HCEC 1CT (cell line): ENCODE results near the gene PRKN.
A peak's percentile ranks its signal among the peaks of the same experiment; 100 is the strongest.

Source experiments
- DNase-seq: peaks from one replicate; pipeline ENCODE4 v3.0.0-alpha.2; 2017

PRKN gene

DNA sequence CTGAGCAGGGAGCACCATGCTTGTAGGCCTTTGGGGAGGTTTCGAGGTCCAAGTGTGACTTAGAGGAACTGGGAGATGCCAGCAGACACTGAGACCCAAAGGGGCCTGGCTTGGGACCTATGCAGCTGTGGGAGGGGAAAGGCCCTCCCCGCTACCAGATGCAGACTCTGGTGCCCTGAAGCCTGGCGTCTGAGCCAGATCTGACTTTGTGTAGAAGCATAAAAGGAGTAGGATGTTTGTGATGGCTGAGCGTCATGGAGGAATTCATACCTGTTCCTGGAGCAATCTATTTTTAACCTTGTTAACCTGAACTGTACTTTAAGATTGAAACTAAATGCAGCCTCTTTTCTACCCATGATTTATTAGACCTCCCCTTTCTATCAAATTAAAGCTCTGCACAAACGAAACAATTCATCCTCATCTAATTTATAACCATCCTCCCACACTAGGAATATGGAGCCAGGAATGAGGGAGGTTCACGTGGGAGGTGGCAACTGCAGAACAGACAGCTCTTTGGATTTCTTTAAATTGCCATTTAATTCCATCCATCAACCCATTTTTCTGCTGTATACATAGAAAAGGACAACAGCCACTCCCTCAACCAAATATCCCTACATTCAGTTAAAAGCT lies 1281.2 kb downstream of the PRKN start:
- no peak for DNase-seq

- no peak for DNase-seq
Measured at GRCh38 chr6:161445021-161445799, 1282.4 kb downstream of the PRKN start.

DNA sequence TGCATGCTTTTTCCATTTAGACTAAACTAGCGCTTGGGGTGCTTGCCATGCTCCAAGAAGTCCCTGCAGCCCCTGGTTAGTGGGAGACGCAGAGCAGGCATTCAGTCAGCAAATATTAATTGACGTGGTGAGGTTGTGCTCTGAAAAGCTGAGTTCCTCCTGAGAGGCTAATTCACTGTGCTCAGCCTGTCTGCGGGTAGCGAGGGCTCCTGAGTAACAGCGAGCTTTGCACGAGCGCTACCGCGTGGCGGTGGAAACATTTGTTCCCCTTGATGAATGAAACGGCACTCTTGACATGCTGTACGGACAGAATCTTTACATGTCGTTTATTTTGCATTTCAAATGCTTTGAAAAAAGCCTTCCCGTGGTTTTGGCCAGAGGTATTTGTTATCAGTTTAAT lies 1283.1 kb downstream of the PRKN start:
- DNase-seq: no peak

GRCh38 chr6:161443848-161444247 lies 1283.7 kb downstream of the PRKN start:
- DNase-seq: no peak

GRCh38 chr6:161442420-161442819 lies 1285.1 kb downstream of the PRKN start:
- DNase-seq: no peak

- DNase-seq: no peak
Measured at GRCh38 chr6:161440299-161440698, 1287.3 kb downstream of the PRKN start.

- DNase-seq: peak; percentile 92
Measured at GRCh38 chr6:161439093-161439492, 1288.5 kb downstream of the PRKN start.

GRCh38 chr6:161438430-161439030 lies 1289.0 kb downstream of the PRKN start:
- no peak for DNase-seq

DNA sequence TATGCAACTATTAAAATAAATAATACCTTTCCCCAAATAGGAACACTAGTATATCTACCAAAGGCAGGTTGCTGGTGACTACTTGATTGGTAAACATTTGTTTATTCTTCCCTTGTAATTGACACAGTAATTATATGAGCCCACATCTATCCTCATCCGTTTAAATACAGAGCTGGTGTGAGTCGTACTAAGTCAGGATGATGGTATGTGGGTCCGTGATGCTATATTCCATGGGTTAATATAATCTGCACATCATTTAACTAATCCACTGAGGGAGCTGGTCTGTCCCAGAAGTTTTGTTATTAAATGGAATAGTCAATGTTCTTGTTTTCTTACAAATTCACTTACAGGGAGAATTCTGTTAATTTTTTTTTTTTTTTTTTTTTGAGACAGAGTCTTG lies 1289.7 kb downstream of the PRKN start:
- peak; percentile 65 for DNase-seq

GRCh38 chr6:161436106-161436876 lies 1291.3 kb downstream of the PRKN start:
- DNase-seq: no peak

- DNase-seq: no peak
Measured at GRCh38 chr6:161435748-161436070, 1291.9 kb downstream of the PRKN start.

DNA sequence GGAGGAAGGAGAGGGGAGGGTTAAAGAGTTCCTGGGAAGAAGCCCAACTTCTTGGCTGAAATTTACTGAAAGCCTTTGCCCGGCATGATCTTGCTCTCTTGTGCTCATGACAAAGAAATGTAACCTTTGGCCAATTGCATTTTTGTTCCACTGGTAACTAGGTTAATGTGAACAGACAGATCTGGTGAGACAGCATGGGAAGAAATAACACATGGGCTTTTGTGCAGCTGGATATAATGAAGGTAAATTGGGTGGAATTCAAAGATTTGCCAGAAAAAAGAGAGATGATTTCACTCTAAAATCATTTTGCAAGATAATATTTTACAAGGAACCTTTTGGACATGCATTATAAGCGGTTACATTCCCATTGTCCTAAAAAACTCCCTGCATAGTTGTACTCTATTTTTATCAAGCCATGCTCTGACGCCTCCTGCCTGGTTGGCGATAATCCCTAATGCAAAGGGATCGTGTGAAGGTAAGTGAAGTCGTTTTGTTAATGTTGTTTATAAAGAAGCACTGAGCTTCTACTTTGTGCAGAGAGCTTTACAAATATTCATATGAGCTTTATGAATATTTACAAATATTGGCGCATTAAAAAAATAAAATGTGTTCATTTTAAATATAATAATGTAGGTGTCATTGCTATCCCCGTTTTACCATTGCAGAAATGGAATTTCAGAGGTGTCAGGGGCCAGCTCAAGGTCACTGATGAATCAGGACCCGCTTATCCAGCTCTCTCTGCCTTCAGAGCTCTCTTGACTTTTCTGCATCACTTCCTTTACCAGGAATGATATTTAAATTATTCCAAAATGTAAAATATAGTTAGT lies 1292.4 kb downstream of the PRKN start:
- DNase-seq: peak; percentile 91

GRCh38 chr6:161434350-161434749 lies 1293.2 kb downstream of the PRKN start:
- DNase-seq: no peak

GRCh38 chr6:161432546-161432945 lies 1295.0 kb downstream of the PRKN start:
- DNase-seq: no peak

DNA sequence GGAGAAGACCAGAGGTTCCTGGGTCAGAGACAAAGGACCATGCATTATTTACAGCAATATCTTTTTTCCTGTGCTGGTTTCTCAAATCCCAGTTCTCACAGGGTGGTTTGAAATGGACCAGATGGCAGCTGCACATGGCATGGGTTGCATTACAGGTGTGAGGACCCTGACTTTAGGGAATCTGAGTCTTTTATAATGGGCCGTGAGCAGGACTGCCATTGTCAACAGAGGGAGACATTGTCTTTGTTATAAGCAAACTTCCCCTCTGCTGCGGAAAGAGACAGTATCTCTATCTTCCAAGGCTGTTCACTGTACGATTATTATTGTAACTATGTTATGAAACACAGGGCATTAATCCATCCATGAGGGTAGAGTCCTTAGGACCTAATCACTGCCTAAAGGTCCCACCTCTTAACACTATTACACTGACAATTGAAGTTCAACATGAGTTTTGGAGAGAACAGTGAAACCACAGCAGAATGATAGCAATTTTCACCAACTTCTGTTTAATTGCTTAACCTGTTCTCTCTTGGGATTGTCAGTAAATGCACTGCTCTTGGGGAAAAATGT lies 1297.6 kb downstream of the PRKN start:
- no peak for DNase-seq

GRCh38 chr6:161424421-161424820 lies 1303.1 kb downstream of the PRKN start:
- no peak for DNase-seq

DNA sequence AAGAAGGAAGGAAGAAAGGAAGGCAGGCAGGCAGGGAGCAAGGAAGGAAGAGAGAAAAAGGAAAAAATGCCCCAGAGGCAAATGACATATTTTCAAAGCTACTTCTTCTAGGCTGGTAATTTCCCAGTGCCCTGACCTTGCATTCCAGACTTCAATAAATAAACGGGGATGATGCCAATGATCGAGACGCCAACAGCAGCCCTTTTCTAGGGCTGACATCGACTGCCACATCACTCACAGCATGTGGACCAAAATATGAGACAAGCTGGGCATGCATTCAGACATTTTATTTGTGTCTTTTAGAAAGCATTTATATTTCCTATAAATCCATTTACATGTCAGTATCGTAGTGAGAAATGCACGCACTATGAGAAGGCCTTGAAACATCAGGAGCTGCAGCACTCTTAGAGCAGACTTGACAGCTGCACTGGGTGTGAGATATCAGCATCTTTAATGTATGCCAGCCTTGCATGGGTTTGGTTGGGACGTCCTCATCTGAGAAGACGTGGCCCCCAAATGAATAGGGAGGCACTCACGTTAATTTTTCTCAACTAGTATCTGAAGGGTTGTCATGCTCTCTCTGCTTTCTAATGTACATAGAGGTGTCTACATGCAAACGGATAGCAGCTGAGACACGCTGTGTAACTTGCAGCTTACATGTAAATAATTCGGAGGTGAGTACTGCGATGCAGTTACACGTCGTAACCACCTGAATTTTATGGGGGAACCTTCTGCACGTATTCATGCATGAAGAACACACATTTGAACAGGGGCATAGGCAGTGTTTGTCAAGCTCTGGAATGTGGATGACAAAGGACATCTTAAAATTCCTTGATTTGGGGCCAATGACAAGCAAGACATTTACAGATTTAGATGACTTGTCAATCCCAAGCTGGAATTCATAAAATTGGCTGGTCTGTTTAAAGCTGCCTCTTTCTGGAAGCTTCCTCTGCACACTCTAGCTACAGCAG lies 1304.6 kb downstream of the PRKN start:
- no peak for DNase-seq

- DNase-seq: peak; percentile 70
Measured at GRCh38 chr6:161418463-161418945, 1309.1 kb downstream of the PRKN start.

DNA sequence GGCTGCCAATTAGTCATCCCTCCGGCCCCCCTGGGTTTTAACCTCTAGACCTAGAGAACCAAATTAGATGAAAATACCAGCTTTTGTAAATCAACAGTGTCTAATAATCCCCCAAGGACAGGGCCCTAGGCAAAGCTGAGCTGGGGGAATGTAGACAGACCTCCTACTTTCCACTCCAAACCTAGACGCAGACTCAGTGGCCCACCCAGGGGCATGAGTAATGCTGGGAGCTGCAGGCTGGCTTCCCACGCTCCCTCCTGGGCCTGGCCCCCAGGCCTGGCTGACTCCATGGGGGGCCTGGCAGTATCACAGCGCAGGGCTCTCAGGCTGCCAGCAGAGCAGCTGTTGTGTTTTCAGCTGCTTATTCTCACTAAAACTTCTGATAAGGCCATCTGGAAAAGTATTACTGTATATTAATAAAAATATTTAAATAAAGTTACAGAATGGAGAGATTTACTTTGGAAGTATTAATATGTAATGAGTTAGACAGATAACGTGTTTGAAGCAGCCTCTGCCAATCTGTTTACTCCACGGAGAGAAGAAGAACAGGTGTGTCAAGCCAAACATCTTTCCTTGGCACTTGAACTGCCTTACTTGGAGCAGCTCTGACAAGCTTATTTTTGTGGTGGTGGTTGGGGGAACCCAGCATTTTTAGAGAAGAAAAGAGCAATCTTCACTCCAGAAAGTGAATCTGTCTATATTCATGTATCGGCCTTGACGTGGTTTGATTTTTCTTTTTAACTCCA lies 1309.7 kb downstream of the PRKN start:
- DNase-seq: peak; percentile 49

DNA sequence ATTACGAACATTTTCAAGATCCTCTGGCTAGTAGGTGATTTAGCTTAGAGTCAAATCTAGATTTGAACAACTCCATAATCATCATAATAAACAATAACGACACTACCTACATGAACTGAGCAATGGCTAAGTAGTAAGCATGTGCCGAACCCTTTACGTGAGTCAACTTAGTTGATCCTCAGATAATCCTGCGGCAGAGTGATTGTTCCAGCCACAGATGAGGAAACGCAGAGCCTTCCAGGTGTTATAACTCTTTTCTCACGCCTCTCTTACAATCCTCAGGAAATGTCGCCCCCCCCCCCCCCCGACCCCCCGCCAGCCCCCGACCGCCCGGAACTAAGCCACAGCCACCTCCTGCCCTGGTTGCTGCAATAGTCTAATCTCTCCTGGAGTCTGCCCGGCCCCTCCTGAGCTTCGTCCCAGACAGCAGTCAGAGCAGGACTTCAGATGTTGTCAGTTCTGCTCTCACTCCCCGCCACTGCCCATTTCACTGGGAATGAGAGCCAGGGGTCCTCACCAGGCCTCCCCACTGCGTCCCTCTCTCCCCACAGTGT lies 1312.2 kb downstream of the PRKN start:
- no peak for DNase-seq
